C1 segment of cervical spinal cord (tissue), 14 donors: ENCODE results near the gene FAM180A.
"Not testable (repeated sequence)": the region's sequence is repeated elsewhere in the genome, so short reads cannot be mapped to it uniquely, and the experiment has no call there.

Experiments
- DNase-seq, 14 donors: peaks; one replicate each; lab custom pipeline; 2025; lab: John Stamatoyannopoulos, UW

Gene FAM180A

DNA sequence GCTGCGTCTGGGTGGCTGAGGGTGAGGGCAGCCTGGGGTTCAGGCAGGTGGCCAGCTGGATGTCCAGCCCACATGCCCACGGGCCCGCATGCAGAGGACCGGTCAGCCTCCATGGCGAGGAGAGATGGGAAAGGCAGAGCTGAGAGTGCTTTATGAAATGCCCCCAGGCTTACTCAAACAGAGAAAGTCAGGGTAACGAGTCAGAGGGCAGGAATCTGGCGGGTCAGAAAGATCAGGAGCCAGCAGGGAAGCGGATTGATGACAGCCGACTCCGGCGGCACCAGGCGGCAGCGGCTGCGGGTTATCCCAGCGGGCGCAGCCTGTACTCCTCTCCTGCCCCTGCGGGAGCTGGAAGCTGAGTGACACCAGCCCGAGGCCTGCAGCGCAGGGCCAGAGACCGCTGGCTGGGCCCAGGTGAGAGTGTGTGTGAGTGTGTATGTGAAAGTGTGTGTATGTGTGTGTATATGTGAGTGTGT lies 34.0 kb downstream of the FAM180A start:
- DNase-seq = peak in 1 of 14 donors; percentile 4

DNA sequence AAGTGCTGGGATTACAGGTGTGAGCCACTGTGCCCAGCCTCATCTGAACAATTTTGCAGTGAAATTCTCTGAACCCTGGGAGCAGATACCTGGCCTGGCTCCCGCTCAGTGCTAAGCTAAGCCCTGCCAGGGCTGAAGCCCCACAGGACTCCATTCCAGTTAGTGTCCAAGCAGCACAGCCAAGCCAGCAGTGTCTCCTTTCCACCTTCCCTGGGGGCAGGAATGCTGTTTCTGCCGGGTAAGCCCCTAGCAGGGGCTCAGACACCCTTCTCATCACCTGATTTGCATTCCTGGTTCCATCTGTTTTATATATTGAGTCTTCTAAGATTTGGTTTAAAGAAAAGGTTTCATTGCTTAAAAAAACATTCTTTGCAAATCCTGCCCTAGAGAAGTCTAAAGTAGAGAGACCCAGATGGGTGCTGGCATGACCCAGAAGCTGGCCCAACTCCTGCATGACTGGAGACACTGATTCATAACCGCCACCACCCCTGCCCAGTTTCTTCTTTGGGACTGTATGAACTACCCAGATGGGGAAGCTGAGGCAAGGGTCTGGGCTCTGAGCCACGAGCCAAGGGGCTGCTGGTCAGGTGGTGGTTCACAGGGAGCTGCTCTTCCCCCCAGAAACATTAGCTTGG lies 34.7 kb downstream of the FAM180A start:
- DNase-seq = peak in 1 of 14 donors; percentile 11

DNA sequence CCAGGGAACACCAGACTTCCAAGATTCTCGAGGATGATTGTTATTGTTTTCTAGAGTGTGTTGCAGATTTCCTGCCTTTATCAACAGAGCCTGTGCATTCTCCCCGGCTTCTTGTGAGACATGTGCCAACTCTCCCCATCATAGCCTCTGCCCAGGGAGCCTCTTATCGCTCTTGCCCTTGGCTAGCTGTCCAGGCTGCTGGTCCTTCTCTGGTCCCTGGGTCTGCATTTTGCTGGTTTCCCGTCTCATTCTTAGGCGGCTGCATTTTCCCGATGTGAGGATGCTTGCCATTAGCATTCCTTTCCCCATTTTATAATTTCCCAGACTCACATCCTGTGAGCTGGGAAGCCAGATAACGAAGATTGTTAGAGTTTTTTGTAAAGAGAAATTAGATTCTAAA lies 35.8 kb downstream of the FAM180A start:
- peak in 1 of 14 donors; percentile 41 for DNase-seq

DNA sequence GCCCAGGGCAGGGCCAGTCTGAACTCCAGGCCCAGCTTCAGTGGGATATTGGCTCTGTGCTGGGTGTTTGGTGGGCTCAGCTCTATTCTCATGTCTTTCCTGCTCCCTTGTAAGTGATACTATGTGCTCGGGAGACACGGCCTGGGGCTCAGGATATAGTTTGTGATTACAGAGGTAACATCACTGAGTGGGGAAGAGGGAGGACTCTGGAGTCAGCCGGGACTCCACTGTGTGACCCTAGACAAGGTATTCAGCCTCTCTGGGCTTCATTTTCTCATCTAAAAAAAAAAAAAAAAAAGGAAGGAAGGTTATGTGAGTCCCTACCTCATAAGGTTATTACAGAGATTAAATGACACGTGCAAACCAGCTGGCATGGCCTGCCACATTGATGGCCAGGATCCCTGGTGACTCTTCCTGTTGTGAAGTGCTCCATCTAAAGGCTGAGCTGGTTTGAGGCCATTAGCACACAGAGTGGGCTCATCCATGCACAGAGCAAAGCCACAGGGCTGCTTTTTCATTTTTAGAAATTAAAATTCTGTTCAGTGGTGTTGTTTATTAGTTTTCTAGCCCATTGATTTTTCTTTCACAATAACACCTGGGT lies 36.3 kb downstream of the FAM180A start:
- DNase-seq = peak in 1 of 14 donors; percentile 43

DNA sequence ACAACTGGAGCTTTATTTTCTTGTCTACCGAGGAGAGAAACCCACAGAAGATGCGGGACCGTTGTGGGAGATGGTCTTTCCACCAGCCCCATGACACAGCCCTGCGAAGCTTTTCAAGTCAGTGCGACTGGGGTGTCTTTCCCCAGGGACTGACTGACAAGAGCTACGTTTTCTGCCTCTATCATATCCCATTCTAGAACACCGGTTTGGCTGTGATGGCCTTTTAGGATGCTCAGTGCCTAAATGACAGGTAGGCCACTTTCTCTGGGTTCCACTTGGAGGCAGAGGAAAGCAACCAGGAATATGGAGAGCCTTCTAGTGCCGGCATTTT lies 37.5 kb downstream of the FAM180A start:
- no peak for DNase-seq

DNA sequence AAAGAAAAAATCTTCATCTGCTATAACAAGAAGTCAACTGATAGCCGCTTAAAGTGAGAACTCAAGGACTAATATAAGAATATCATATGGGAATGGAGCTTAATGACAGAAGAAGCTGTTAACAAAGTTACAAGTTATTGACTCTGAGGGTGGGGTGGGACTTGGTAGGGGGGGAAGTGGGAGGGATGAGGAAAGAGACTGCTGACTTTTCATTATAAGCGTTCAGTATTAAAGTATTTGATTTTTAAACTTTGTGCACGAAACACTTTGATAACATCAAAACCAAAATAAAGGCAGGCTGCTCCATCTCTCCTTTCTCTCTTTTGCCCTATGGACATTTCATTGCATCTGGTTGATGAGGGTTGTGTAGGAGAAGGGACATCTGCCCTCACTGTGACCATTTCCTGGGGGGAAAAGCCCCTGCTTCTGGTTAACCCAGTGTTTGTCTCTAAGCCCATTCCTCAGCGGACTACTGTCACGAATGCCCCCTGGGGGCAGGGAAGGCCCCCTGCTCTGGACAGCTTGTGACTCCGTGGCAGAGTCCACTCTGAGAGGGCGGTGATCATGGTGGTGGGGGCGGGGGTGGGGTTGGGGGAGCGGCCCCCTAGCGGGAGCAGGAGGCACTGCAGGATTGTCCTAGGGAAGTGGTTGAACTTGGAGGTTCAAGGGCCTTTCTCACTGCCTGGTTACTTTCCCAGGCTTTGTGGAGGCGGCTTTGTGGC lies 38.0 kb downstream of the FAM180A start:
- no peak for DNase-seq

DNA sequence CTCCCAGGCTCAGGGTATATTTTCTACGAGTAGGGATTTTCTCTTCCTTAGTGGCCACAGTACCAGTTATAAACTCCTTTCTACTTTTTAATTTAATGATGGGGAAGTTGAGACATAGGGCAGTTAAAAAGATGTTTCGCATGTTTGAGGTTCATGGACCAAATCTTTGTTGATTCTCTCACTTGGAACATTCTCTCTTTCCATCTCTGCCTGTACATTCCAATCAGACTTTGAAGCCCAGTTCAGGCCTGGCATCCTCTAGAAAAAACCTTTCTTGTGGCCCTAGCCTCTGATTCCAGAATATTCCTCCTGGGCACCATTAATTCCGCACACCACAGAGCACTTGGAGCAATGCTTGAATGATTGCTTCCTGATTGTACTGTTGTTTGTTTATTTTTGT lies 39.1 kb downstream of the FAM180A start:
- no peak for DNase-seq

DNA sequence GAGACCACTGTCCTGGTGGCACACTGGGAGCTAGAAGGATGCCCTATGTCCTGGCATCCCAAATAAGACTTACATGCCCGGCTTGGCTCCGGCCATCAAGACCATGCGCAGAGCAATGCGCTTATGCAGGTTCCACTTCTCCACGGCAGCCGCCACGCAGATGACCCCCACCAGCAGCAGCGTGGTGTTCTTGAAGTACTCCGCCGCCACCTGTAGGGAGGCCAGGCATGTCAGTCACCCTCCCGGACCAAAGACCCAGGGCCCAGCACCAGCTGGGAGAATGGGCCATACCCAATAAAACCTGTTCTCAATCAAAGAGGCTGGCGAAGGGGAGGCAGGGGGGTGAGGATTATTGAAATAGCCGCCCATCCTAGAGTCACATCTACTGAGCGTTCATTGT lies 40.6 kb downstream of the FAM180A start:
- DNase-seq = no peak

DNA sequence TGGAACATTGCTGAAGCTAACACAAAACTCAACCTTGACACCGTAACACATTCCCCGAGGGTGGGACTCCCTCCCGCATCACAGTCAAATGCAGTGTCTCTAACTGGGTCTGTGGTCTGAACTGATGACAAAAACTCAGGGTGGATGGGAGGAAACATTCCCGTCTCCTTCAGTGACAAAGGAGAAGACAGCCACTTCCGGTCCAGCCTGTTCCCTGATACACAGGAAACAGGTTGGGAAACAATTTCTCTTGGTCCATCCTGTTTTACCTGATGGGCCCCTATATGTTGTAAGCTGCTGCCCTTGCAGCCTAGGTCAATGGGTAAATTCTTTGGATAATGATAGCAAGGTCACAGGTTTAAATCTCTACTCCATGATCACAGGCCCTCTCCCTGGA lies 41.0 kb downstream of the FAM180A start:
- DNase-seq = peak in 1 of 14 donors; percentile 1

DNA sequence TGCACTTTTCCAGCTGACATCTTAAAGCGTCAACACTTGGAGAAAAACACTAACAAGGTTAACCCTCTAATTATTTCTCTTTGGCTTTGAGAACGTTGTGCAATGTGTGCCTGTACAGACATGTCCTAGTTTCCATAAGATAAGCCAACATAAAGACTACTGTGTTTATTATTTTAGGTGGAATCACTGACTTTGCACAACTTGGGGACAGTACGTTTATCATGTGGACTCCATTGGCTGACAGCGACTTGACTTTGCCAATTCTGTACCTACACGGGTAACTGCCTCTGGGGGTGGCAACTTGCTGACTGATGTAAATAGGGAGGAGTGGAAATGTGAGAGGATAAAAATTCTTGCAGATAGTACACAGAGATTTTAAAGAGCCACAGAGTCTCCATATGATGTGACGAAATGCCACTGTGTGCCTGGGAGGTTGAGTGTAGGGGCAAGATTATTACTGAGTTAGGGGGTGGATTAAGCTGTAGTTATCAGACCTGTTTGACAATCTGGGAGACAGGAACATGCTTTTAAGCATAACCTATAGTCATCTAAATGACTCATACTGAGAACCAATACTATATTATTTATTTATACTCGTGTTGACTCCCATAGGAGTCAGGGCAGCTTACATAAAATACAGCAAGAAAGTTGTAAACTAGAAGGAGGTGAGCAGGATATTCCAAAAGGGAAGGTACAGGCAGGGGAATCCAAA lies 41.6 kb downstream of the FAM180A start:
- no peak for DNase-seq

DNA sequence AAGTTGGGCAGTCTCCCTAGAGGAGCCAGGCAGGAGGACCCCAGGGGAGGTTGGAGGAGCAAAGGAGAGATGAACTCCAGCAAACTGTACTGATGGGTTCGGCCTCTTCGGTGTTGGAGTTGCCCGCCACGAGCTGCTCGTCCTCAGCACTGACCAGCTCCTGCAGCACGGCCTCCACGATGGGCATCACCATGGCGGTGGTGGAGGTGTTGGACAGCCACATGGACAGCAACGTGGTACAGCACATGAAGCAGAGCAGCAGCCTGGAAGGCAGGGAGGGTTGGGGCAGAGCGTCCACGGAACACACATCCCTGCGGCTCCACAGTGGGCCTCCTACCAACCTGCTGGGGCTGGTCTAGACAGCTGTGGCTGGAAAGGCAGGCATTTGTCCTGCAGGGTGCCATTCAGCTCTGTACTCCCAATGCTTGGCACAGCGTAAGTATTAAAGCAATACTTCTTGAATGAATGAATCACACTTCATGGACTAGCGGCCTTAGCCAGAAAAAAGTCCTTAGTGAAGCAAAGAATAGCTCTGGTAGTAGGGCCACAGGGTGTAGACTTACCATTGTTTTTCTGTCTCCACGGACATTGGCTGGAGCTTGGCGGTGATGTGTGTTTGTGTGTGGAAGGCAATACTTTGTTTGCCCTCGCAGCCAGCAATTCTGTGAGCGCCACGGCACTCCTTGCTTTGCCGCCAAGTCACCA lies 42.4 kb downstream of the FAM180A start:
- no peak for DNase-seq

DNA sequence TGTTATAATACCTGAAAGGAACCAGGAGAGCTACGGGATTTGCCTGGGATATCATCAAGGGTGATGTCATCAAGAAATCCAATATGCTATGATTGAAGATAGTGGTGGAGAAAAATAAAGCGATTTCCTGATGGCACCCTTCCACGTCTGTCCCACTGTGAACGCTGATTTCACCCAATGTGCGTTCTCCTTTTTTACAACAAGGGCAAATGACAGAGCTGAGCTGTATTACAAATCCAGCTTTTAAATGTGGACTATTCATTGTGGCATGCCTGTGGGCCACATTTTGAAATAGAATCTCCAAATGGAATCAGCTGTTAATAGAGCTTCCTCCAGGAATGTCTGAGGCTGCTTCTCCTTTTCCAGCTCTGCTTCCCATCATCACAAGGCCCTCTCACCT lies 43.9 kb downstream of the FAM180A start:
- no peak for DNase-seq

DNA sequence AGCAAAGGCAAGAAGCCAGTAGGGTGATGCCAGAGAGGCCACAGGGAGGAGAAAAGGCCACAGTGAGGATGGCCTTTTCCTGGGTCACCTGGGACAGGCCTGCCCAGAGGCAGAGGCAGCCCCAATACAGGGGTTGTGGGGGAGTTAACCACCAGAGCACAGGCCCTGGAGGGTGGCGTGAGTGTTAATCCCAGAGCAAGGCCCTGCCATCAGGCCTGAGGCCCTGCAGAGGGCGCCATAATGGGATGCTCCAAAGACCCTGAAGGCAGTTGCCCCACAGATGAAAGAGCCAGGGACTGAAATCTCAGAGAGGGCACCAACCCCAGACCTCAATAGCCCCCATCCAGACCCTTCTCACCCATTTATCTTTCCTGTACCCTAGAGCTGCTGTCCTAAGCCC lies 44.5 kb downstream of the FAM180A start:
- no peak for DNase-seq

DNA sequence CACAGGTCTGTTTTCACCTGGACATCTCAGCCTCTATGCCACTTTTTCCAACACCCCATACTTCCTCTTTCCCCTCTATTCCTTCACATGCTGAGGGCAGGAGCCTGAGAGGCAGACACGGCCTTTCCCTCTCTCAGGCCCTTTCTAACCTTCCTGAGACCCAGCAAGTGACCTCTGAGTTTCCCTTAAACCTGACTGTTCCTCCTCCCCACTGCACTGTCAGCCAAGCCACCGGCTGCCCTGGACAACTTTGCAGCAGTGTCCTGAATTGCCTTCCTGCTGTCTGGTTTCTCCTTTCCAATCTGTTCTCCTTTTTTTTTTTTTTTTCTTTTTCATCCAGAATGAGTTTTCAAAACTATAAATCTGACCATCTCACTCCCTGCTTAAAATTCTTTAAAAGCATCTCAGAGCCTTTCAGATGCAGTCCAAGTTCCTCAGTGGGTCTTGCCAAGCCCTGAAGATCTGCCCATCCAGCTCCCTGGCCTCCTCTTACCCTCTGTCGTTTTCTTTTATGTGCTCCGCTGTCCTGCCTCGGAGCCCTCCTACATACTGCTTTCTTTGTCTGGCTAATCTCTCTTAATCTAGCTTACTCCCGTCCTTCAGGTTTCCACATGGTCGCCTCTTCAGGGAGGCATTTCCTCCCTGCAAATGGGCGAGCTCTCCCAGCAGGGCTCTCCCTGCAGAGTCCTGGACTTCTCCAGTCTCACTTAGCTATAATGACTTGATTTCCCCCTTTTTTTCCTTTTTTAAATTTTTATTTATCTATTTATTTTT lies 51.1 kb downstream of the FAM180A start:
- no peak for DNase-seq

DNA sequence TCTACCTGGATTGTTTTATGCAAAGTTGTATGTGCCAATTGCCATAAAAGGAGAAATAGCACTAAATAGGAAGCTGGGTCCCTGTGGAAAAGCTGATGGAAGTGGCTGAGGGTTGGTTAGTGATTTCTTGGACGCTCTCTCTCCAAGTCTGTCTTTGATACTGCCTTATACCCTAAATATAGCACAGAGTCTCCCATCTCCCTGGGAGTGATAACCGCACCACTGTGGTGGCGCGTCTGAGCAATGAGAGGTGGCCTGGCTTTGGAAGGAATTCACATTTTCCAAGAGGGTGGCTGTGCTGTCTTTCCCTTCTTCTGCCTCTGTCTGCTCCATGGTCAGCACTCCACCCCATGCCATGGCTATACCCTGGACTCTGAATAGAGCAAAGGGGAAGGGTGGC lies 55.1 kb downstream of the FAM180A start:
- no peak for DNase-seq

DNA sequence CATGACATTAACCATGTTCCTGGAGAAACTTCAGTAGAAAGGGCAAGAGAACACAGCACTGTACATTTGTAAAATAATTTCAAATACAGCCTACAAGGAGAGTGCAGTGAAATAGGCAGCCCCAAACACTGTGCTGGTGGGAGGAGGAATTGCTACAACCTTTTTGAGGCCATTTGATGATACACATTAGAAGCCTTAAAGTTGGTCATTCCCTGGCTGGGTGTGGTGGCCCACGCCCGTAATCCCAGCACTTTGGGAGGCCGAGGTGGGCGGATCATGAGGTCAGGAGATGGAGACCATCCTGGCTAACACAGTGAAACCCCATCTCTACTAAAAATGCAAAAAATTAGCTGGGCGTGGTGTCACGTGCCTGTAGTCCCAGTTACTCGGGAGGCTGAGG lies 56.0 kb downstream of the FAM180A start:
- not testable (repeated sequence) for DNase-seq

DNA sequence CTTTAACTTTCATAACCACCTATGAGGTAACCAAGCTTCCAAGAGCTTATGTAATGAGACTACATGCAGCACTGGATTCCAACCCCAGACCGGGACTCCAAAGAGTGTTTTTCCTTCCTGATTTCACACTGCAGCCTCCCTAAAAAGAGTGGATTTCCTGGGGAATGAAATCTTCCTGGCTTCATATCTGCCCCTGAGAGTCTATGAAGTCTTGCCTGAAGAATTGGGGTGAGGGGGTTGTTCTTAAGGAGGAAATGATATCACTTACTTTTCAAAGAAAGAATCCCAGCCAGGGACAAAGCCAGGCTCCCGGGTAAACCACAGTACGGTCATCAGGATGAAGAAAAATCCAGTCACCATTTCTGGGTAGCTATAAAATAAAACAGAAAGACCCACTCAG lies 56.6 kb downstream of the FAM180A start:
- no peak for DNase-seq

DNA sequence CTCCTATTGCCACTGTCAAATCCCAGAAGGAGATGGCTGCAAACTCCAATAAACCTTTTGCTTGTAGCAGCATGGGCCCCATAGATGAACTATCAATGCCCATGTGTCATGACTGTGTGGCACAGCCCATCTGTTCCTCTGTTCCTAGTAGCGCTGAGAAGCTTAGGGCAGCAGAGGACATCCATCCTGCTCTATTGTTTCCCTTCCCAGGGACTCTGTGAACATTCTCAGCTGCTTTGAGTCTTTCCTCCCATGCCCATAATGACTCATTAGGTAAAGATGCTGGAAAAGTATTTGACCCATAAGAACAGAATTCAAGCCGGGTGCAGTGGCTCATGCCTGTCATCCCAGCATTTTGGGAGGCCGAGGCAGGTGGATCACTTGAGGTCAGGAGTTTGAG lies 58.0 kb downstream of the FAM180A start:
- no peak for DNase-seq

DNA sequence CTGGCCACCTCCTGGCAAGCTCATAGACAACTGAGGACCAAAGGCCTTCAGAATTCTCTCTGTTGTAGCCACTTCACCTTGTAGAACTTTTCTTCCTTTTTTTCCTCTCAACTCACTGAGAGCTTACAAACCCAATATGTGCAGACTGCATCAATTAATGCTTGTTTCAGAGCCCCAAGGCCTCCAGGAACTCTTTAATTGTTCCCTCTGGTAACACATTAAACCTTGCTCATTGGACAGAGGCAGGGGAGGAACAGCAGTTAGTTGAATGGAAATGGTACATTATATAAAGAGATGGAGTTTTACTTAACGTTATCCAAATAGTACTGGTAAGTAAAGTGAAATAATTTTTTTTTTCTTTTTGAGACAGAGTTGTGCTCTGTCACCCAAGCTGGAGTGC lies 61.1 kb downstream of the FAM180A start:
- DNase-seq = no peak

DNA sequence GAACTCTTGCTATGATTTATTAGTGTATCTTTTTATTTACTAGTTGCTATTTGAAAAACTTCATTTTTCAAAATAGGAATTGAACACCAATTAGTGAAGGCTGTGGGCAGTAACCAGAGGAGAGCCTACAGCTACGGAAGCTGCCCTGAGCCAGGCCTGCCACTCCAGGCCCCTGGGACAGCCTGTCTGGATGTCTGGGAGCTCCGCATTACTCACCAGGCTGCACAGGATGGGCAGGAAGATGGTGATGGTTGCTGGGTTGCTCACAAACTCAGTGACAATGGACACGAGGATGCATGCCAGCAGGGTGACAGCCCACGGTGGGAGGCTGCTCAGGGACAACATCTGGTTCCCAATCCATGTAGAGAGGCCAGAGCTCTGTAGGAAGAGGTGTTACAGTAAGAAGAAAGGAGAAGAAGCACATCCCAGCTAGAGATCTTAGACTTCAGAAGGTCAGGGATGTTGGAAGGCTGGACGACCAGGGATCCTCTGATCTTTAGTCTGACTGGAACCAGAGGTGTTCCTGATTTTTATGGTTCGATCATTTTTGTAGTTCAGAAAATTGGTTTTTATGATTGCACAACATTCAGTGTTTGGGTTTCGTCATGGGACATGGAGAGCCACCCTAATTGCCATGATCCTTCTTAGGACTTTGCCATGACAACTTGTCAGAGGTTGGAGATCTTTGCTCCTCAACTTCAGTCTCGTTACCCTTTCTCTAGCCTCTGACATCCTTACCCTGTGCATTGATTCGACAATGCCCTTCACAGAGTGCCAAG lies 63.1 kb downstream of the FAM180A start:
- peak in 1 of 14 donors; percentile 23 for DNase-seq
